ENCODE results near the gene TIMM8B.

The TIMM8B gene

GRCh38 chr11:112121981-112122615, 35.5 kb upstream of the TIMM8B start:
- TF ChIP-seq CTCF (conservative IDR thresholded peaks at IDR 0.05) (no peak), ZFX (IDR thresholded peaks at IDR 0.05) (no peak)
- H3K27ac ChIP-seq, result no peak overlapping the region

GRCh38 chr11:112118176-112118575, 31.6 kb upstream of the TIMM8B start:
- TF ChIP-seq CTCF (conservative IDR thresholded peaks at IDR 0.05) (no peak), ZFX (IDR thresholded peaks at IDR 0.05) (no peak)
- H3K27ac ChIP-seq, result no peak overlapping the region

- H3K27ac ChIP-seq, result no peak overlapping the region
- TF ChIP-seq CTCF (conservative IDR thresholded peaks at IDR 0.05), result no peak
- TF ChIP-seq ZFX (IDR thresholded peaks at IDR 0.05), result no peak
Measured at GRCh38 chr11:112115386-112115785, 28.8 kb upstream of the TIMM8B start.

GRCh38 chr11:112114460-112114859, 27.9 kb upstream of the TIMM8B start:
- TF ChIP-seq CTCF (conservative IDR thresholded peaks at IDR 0.05), result no peak
- no peak for TF ChIP-seq ZFX (IDR thresholded peaks at IDR 0.05)

GRCh38 chr11:112113539-112114457, 27.2 kb upstream of the TIMM8B start:
- H3K27ac ChIP-seq, result no peak overlapping the region
- TF ChIP-seq CTCF (conservative IDR thresholded peaks at IDR 0.05) (peak; percentile 69), ZFX (IDR thresholded peaks at IDR 0.05) (no peak)

More at GRCh38 chr11:112114460-112114859, 27.9 kb upstream of the TIMM8B start:
- H3K27ac ChIP-seq, result no peak overlapping the region

GRCh38 chr11:112106070-112106469, 19.5 kb upstream of the TIMM8B start:
- TF ChIP-seq ZFX (IDR thresholded peaks at IDR 0.05) (no peak), CTCF (conservative IDR thresholded peaks at IDR 0.05) (no peak)
- H3K27ac ChIP-seq, result no peak overlapping the region

GRCh38 chr11:112103446-112103845, 16.9 kb upstream of the TIMM8B start:
- no peak overlapping the region for H3K27ac ChIP-seq

More at GRCh38 chr11:112103446-112103845, 16.9 kb upstream of the TIMM8B start:
- TF ChIP-seq ZFX (IDR thresholded peaks at IDR 0.05), result no peak
- no peak for TF ChIP-seq CTCF (conservative IDR thresholded peaks at IDR 0.05)
